ENCODE data around the gene PF4V1. TPM values are rescaled to one million over a fixed set of nuclear protein-coding genes. Genes with fewer than 3 reads are reported as not detected.

PF4V1 gene
- total and polyA plus RNA-seq, 5 donors from 2014 or later = 3.0 TPM; not detected in 4

- no peaks in the 10 kb centered on the region for H3K9me3 ChIP-seq (ENCODE audit: control insufficient read depth in 2 of 2, low read length in 2 of 2)
- H3K4me1 ChIP-seq (ENCODE audit: control insufficient read depth, insufficient read depth, low read length, poor library complexity, severe bottlenecking) = no peaks in the 10 kb centered on the region
- no peak overlapping the region for H3K4me3 ChIP-seq (ENCODE audit: low read depth, low read length)
- no peak overlapping the region for H3K27ac ChIP-seq (ENCODE audit: insufficient read depth, low read length, poor library complexity, severe bottlenecking)
- H3K4me1 Mint-ChIP-seq = no peaks in the 10 kb centered on the region
- H3K27me3 ChIP-seq (ENCODE audit: control insufficient read depth, insufficient read depth, low read length) = no peaks in the 10 kb centered on the region
- H3K9me3 Mint-ChIP-seq = peaks cover 0 to 6% (median 3%) of the 10 kb centered on the region in 7 donors
- ATAC-seq (ENCODE audit: low read depth in 2 of 2) (no peak), DNase-seq (no peak)
- H3K27ac Mint-ChIP-seq = no peak overlapping the region
- H3K36me3 Mint-ChIP-seq = no peaks in the 10 kb centered on the region
- no peaks in the 10 kb centered on the region for H3K36me3 ChIP-seq (ENCODE audit: control insufficient read depth, insufficient read depth, low read length)
- no peaks in the 10 kb centered on the region for H3K27me3 Mint-ChIP-seq
- no peak overlapping the region for H3K4me3 Mint-ChIP-seq
These were observed 30.7 kb upstream of the PF4V1 start for GRCh38 chr4:73822389-73822788.

- no peaks in the 10 kb centered on the region for H3K36me3 ChIP-seq (ENCODE audit: control insufficient read depth, insufficient read depth, low read length)
- no peak overlapping the region for H3K4me3 ChIP-seq (ENCODE audit: low read depth, low read length)
- Mint-ChIP-seq H3K4me3 (no peak overlapping the region), H3K27ac (no peak overlapping the region), H3K36me3 (no peaks in the 10 kb centered on the region), H3K27me3 (no peaks in the 10 kb centered on the region), H3K9me3 (peaks cover 0 to 6% (median 2%) of the 10 kb centered on the region in 7 donors), H3K4me1 (no peaks in the 10 kb centered on the region)
- H3K27me3 ChIP-seq (ENCODE audit: control insufficient read depth, insufficient read depth, low read length) = no peaks in the 10 kb centered on the region
- no peak for ATAC-seq (ENCODE audit: low read depth in 2 of 2)
- no peaks in the 10 kb centered on the region for H3K4me1 ChIP-seq (ENCODE audit: control insufficient read depth, insufficient read depth, low read length, poor library complexity, severe bottlenecking)
- H3K27ac ChIP-seq (ENCODE audit: insufficient read depth, low read length, poor library complexity, severe bottlenecking) = no peak overlapping the region
- DNase-seq = no peak
- H3K9me3 ChIP-seq (ENCODE audit: control insufficient read depth in 2 of 2, low read length in 2 of 2) = no peaks in the 10 kb centered on the region
These were observed 30.1 kb upstream of the PF4V1 start for GRCh38 chr4:73822812-73823504.

DNA sequence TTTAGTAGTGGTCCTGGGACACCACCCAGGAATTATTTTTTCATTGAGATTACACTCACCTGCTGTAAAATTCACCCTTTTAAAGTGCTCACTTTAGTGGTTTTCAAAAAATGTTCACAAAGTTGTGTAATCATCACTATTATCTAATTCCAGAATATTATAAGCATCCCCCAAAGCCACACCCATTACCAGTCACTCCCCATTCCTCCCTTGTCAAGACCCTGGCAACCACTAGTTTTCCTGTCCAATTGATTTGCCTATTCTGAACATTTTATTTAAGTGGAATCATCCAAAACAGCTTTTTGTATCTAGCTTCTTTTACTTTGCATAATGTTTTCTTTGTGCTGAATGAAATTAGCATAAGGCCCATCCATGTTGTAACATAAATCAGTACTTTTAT lies 29.3 kb upstream of the PF4V1 start:
- H3K9me3 Mint-ChIP-seq = peaks cover 0 to 6% (median 2%) of the 10 kb centered on the region in 7 donors
- no peak overlapping the region for H3K27ac ChIP-seq (ENCODE audit: insufficient read depth, low read length, poor library complexity, severe bottlenecking)
- no peaks in the 10 kb centered on the region for H3K36me3 ChIP-seq (ENCODE audit: control insufficient read depth, insufficient read depth, low read length)
- no peak overlapping the region for H3K27ac Mint-ChIP-seq
- H3K4me3 Mint-ChIP-seq = no peak overlapping the region
- H3K4me1 Mint-ChIP-seq = no peaks in the 10 kb centered on the region
- DNase-seq (no peak), ATAC-seq (ENCODE audit: low read depth in 2 of 2) (no peak)
- H3K27me3 ChIP-seq (ENCODE audit: control insufficient read depth, insufficient read depth, low read length) = no peaks in the 10 kb centered on the region
- no peaks in the 10 kb centered on the region for H3K4me1 ChIP-seq (ENCODE audit: control insufficient read depth, insufficient read depth, low read length, poor library complexity, severe bottlenecking)
- no peaks in the 10 kb centered on the region for H3K36me3 Mint-ChIP-seq
- no peaks in the 10 kb centered on the region for H3K27me3 Mint-ChIP-seq
- no peaks in the 10 kb centered on the region for H3K9me3 ChIP-seq (ENCODE audit: control insufficient read depth in 2 of 2, low read length in 2 of 2)
- no peak overlapping the region for H3K4me3 ChIP-seq (ENCODE audit: low read depth, low read length)

- Mint-ChIP-seq H3K36me3 (no peaks in the 10 kb centered on the region), H3K4me1 (no peaks in the 10 kb centered on the region), H3K27me3 (no peaks in the 10 kb centered on the region), H3K27ac (no peak overlapping the region), H3K4me3 (no peak overlapping the region), H3K9me3 (peaks cover 0 to 4% (median 2%) of the 10 kb centered on the region in 7 donors)
- Histone ChIP-seq H3K4me1 (ENCODE audit: control insufficient read depth, insufficient read depth, low read length, poor library complexity, severe bottlenecking) (no peaks in the 10 kb centered on the region), H3K27me3 (ENCODE audit: control insufficient read depth, insufficient read depth, low read length) (no peaks in the 10 kb centered on the region), H3K9me3 (ENCODE audit: control insufficient read depth in 2 of 2, low read length in 2 of 2) (no peaks in the 10 kb centered on the region), H3K27ac (ENCODE audit: insufficient read depth, low read length, poor library complexity, severe bottlenecking) (no peak overlapping the region), H3K4me3 (ENCODE audit: low read depth, low read length) (no peak overlapping the region), H3K36me3 (ENCODE audit: control insufficient read depth, insufficient read depth, low read length) (no peaks in the 10 kb centered on the region)
- no peak for ATAC-seq (ENCODE audit: low read depth in 2 of 2)
- DNase-seq = no peak
These were observed 24.1 kb upstream of the PF4V1 start for GRCh38 chr4:73828956-73829355.

DNA sequence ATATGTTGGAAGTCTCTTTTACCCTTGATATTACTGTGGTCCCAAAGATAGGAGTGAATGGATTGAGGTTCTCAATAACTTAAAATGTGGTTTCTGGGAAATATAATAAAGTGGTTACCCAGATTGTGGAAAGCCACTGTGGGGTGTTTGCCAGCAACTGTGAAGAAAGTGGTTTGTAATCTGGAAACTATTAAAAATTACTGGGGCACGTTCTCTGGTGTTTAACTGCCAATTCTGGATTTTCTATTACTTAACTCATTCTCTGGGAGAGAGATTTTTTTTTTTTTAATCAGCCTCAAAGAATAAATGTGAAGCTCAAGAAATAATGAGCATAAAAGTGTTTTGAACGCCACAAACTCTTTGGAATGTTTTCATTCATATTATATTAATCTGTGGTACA lies 21.5 kb upstream of the PF4V1 start:
- H3K27ac Mint-ChIP-seq = no peak overlapping the region
- no peaks in the 10 kb centered on the region for H3K4me1 Mint-ChIP-seq
- Histone ChIP-seq H3K4me3 (ENCODE audit: low read depth, low read length) (no peak overlapping the region), H3K4me1 (ENCODE audit: control insufficient read depth, insufficient read depth, low read length, poor library complexity, severe bottlenecking) (no peaks in the 10 kb centered on the region), H3K36me3 (ENCODE audit: control insufficient read depth, insufficient read depth, low read length) (no peaks in the 10 kb centered on the region), H3K27me3 (ENCODE audit: control insufficient read depth, insufficient read depth, low read length) (no peaks in the 10 kb centered on the region), H3K9me3 (ENCODE audit: control insufficient read depth in 2 of 2, low read length in 2 of 2) (no peaks in the 10 kb centered on the region), H3K27ac (ENCODE audit: insufficient read depth, low read length, poor library complexity, severe bottlenecking) (no peak overlapping the region)
- ATAC-seq (ENCODE audit: low read depth in 2 of 2) = no peak
- no peak for DNase-seq
- peaks cover 0 to 4% (median 2%) of the 10 kb centered on the region in 7 donors for H3K9me3 Mint-ChIP-seq
- H3K27me3 Mint-ChIP-seq = no peaks in the 10 kb centered on the region
- H3K36me3 Mint-ChIP-seq = no peaks in the 10 kb centered on the region
- no peak overlapping the region for H3K4me3 Mint-ChIP-seq

DNA sequence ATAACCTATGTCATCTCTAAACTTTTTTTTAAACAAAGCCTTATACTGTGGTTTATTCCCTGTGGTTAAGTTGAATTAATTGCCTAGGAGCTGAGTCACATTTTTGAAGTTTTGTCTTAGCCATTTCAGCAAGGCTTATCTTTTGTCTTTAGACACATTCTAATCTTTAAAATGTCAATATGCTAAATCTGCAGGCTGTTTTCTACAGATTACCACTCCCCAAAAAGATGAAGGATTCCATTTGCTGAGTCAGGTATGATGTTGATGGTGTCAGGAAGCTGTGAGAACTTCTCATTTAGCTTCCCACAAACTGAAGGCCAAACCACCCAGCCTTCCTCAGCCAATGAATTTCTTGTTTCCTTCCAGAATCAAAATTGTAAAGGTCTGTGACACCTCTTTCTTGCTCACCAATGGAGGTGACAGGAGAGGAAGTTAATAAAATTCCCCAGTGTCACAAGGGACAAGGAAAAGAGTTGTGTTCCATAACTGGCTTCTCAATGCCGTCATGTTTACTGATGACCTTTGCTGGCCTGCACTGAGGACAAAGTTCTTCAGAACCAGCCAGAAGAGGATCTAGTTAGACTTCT lies 20.4 kb upstream of the PF4V1 start:
- Histone ChIP-seq H3K4me3 (ENCODE audit: low read depth, low read length) (no peak overlapping the region), H3K9me3 (ENCODE audit: control insufficient read depth in 2 of 2, low read length in 2 of 2) (no peaks in the 10 kb centered on the region), H3K27ac (ENCODE audit: insufficient read depth, low read length, poor library complexity, severe bottlenecking) (no peak overlapping the region), H3K36me3 (ENCODE audit: control insufficient read depth, insufficient read depth, low read length) (no peaks in the 10 kb centered on the region), H3K4me1 (ENCODE audit: control insufficient read depth, insufficient read depth, low read length, poor library complexity, severe bottlenecking) (no peaks in the 10 kb centered on the region), H3K27me3 (ENCODE audit: control insufficient read depth, insufficient read depth, low read length) (peaks cover 2% of the 10 kb centered on the region)
- no peaks in the 10 kb centered on the region for H3K36me3 Mint-ChIP-seq
- no peaks in the 10 kb centered on the region for H3K27me3 Mint-ChIP-seq
- peaks cover 0 to 6% (median 0%) of the 10 kb centered on the region in 7 donors for H3K9me3 Mint-ChIP-seq
- H3K27ac Mint-ChIP-seq = no peak overlapping the region
- no peak overlapping the region for H3K4me3 Mint-ChIP-seq
- H3K4me1 Mint-ChIP-seq = no peaks in the 10 kb centered on the region
- ATAC-seq (ENCODE audit: low read depth in 2 of 2) (no peak), DNase-seq (no peak)

DNA sequence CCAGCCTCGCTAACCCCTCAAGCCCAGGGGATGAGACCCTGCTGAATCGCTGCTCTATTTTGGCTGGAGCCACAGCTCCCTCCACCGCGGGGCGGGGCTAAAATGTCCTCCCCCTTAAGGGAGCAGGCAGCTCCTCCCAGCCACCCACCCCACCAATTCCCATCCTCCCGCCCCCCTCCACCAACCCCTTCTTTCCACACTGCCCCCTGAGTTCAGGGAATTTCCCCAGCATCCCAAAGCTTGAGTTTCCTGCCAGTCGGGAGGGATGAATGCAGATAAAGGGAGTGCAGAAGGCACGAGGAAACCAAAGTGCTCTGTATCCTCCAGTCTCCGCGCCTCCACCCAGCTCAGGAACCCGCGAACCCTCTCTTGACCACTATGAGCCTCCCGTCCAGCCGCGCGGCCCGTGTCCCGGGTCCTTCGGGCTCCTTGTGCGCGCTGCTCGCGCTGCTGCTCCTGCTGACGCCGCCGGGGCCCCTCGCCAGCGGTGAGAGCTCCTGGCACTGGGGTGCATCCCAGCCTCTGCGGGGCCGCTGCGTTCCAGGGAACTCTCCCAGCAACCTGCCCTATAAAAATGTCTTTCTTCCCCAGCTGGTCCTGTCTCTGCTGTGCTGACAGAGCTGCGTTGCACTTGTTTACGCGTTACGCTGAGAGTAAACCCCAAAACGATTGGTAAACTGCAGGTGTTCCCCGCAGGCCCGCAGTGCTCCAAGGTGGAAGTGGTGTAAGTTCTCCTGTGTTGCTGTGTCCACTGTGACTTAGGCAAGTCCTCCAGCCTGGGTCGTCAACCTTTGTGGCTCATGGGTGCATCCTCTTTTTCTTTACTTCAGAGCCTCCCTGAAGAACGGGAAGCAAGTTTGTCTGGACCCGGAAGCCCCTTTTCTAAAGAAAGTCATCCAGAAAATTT lies 16.5 kb upstream of the PF4V1 start, which contains the start of gene CXCL6:
Gene CXCL6, plus strand, starts transcription at position 306 of the 907 bp plus-strand sequence. Its CDS starts 73 bp downstream, at position 379.
- Histone ChIP-seq H3K27ac (ENCODE audit: insufficient read depth, low read length, poor library complexity, severe bottlenecking) (no peak within 1 kb of the TSS), H3K4me1 (ENCODE audit: control insufficient read depth, insufficient read depth, low read length, poor library complexity, severe bottlenecking) (no peaks in the 10 kb centered on the region), H3K9me3 (ENCODE audit: control insufficient read depth in 2 of 2, low read length in 2 of 2) (no peaks in the 10 kb centered on the region), H3K27me3 (ENCODE audit: control insufficient read depth, insufficient read depth, low read length) (peaks cover 2% of the 10 kb centered on the region), H3K4me3 (ENCODE audit: low read depth, low read length) (no peak within 1 kb of the TSS), H3K36me3 (ENCODE audit: control insufficient read depth, insufficient read depth, low read length) (no peaks in the 10 kb centered on the region)
- DNase-seq (no peak), ATAC-seq (ENCODE audit: low read depth in 2 of 2) (no peak)
- Mint-ChIP-seq H3K27me3 (no peaks in the 10 kb centered on the region), H3K9me3 (peaks cover 0 to 6% (median 0%) of the 10 kb centered on the region in 7 donors), H3K4me3 (no peak within 1 kb of the TSS), H3K36me3 (no peaks in the 10 kb centered on the region), H3K4me1 (no peaks in the 10 kb centered on the region), H3K27ac (no peak within 1 kb of the TSS)

All from CD4-positive, CD25-positive, alpha-beta regulatory T cell (primary cell).